ENCODE measurements around the gene ARL13B.

DNA sequence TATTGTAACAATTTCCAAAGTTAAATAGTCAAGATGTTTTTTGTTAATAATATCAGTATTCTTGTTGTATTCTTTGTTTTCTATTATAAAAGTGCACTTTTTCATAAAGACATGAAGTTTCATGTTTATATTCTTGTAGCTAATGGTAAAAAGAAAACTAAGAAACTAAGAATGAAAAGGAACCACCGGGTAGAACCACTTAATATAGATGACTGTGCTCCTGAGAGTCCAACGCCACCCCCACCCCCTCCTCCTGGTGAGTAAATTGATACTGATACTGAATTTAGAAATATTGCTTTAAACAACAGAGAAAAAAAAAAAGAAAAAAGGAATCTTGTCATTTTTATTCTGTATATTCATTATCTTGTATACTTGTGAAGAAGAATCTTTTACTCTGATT lies 69.3 kb downstream of the ARL13B start:
- TF ChIP-seq EZH2 (IDR thresholded peaks at IDR 0.05; ENCODE audit: borderline replicate concordance, insufficient read depth, low read depth, low read length, poor library complexity, severe bottlenecking): no peak
- TF ChIP-seq, protein P1, sequence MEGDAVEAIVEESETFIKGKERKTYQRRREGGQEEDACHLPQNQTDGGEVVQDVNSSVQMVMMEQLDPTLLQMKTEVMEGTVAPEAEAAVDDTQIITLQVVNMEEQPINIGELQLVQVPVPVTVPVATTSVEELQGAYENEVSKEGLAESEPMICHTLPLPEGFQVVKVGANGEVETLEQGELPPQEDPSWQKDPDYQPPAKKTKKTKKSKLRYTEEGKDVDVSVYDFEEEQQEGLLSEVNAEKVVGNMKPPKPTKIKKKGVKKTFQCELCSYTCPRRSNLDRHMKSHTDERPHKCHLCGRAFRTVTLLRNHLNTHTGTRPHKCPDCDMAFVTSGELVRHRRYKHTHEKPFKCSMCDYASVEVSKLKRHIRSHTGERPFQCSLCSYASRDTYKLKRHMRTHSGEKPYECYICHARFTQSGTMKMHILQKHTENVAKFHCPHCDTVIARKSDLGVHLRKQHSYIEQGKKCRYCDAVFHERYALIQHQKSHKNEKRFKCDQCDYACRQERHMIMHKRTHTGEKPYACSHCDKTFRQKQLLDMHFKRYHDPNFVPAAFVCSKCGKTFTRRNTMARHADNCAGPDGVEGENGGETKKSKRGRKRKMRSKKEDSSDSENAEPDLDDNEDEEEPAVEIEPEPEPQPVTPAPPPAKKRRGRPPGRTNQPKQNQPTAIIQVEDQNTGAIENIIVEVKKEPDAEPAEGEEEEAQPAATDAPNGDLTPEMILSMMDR (IDR thresholded peaks at IDR 0.05): no peak
